Fibroblast of skin of back (primary cell): ENCODE results near the gene MAGED4. TPM values are rescaled to one million over a fixed set of nuclear protein-coding genes. Genes with fewer than 3 reads are reported as not detected.
"Not testable (repeated sequence)": the region's sequence is repeated elsewhere in the genome, so short reads cannot be mapped to it uniquely, and the experiment has no call there.

Experiments
- DNase-seq: peaks from one replicate; pipeline ENCODE4 v3.0.0-alpha.2; 2013
- polyA plus RNA-seq, 2 experiments: library from polyadenylated mRNA; unstranded; fragments of 120-200 nt; gene quantifications; one replicate each; pipeline ENCODE4 v1.2.1, GENCODE V29; 2013; ENCODE audit not compliant: insufficient read length in 2 of 2

Gene MAGED4
- 61.8 TPM for polyA plus RNA-seq (2013, experiment 1 of 2; ENCODE audit: insufficient read length)
- 97.3 TPM for polyA plus RNA-seq (2013, experiment 2 of 2; ENCODE audit: insufficient read length)

GRCh38 chrX:52184440-52185077 lies at the start of gene MAGED4:
Gene MAGED4, plus strand, starts transcription at chrX:52184888. Its CDS starts 1,035 bp downstream, at chrX:52185923.
- not testable (repeated sequence) for DNase-seq

- DNase-seq = no peak
Measured at GRCh38 chrX:52138830-52139544, 45.7 kb upstream of the MAGED4 start.

- DNase-seq = no peak
Measured at GRCh38 chrX:52139545-52139895, 45.2 kb upstream of the MAGED4 start.

GRCh38 chrX:52140020-52140419 lies 44.7 kb upstream of the MAGED4 start:
- no peak for DNase-seq

GRCh38 chrX:52150667-52151066 lies 34.0 kb upstream of the MAGED4 start:
- not testable (repeated sequence) for DNase-seq

- not testable (repeated sequence) for DNase-seq
Measured at GRCh38 chrX:52160140-52160539, 24.5 kb upstream of the MAGED4 start.

- no peak for DNase-seq
Measured at GRCh38 chrX:52166840-52167239, 17.8 kb upstream of the MAGED4 start.

- not testable (repeated sequence) for DNase-seq
Measured at GRCh38 chrX:52171055-52171454, 13.6 kb upstream of the MAGED4 start.

GRCh38 chrX:52185078-52185453 lies 378 bp downstream of the MAGED4 start:
- DNase-seq = not testable (repeated sequence)

- not testable (repeated sequence) for DNase-seq
Measured at GRCh38 chrX:52211405-52211804, 26.7 kb downstream of the MAGED4 start.

GRCh38 chrX:52213276-52213675 lies 28.6 kb downstream of the MAGED4 start:
- DNase-seq = no peak

- DNase-seq = no peak
Measured at GRCh38 chrX:52216541-52216940, 31.9 kb downstream of the MAGED4 start.

GRCh38 chrX:52217494-52218160 lies 32.9 kb downstream of the MAGED4 start:
- no peak for DNase-seq

- DNase-seq = no peak
Measured at GRCh38 chrX:52220936-52221335, 36.2 kb downstream of the MAGED4 start.
